ENCODE results near the gene SLC39A11. TPM values are rescaled to one million over a fixed set of nuclear protein-coding genes. Genes with fewer than 3 reads are reported as not detected.

The SLC39A11 gene
- total RNA-seq, 1 donor from 2014 or later = 5.5 TPM

- TF ChIP-seq EZH2 (IDR thresholded peaks at IDR 0.05) = no peak
- TF ChIP-seq CTCF (IDR thresholded peaks at IDR 0.05) = no peak
- no peak for TF ChIP-seq EZH2phosphoT487 (IDR thresholded peaks at IDR 0.05)
- Mint-ChIP-seq H3K4me1 (peaks cover 31% of the 10 kb centered on the region), H3K9me3 (no peaks in the 10 kb centered on the region), H3K4me3 (no peak overlapping the region), H3K27ac (peak overlapping the region; percentile 5), H3K27me3 (ENCODE audit: insufficient read depth, low read depth) (peaks cover 7% of the 10 kb centered on the region), H3K36me3 (no peaks in the 10 kb centered on the region)
- peak; percentile 16 for DNase-seq (ENCODE audit: low spot score)
- H2AFZ ChIP-seq (replicated peaks) = no peak overlapping the region
- no peak overlapping the region for H3K4me2 ChIP-seq
- H3K4me1 ChIP-seq = peaks cover 27% of the 10 kb centered on the region
- no peaks in the 10 kb centered on the region for H3K9me3 ChIP-seq (ENCODE audit: low read depth)
- H3K4me3 ChIP-seq = no peak overlapping the region
- H3K27ac ChIP-seq = no peak overlapping the region
- H3K36me3 ChIP-seq = no peaks in the 10 kb centered on the region
- H3F3A ChIP-seq (ENCODE audit: low read depth) = peaks cover 9% of the 10 kb centered on the region
- H3K79me2 ChIP-seq (ENCODE audit: low read depth) = no peaks in the 10 kb centered on the region
- no peak overlapping the region for H3K9ac ChIP-seq
- no peaks in the 10 kb centered on the region for H3K27me3 ChIP-seq
- no peaks in the 10 kb centered on the region for H4K20me1 ChIP-seq (ENCODE audit: low read depth)
Observed at GRCh38 chr17:72618001-72618509, 474.4 kb downstream of the SLC39A11 start.

- Histone ChIP-seq H3K9me3 (ENCODE audit: low read depth) (no peaks in the 10 kb centered on the region), H2AFZ (replicated peaks) (no peak overlapping the region), H4K20me1 (ENCODE audit: low read depth) (no peaks in the 10 kb centered on the region), H3K4me2 (no peak overlapping the region), H3K4me3 (no peak overlapping the region), H3F3A (ENCODE audit: low read depth) (peaks cover 9% of the 10 kb centered on the region), H3K36me3 (no peaks in the 10 kb centered on the region), H3K9ac (no peak overlapping the region), H3K4me1 (peaks cover 23% of the 10 kb centered on the region), H3K27me3 (no peaks in the 10 kb centered on the region), H3K27ac (no peak overlapping the region), H3K79me2 (ENCODE audit: low read depth) (no peaks in the 10 kb centered on the region)
- Mint-ChIP-seq H3K27me3 (ENCODE audit: insufficient read depth, low read depth) (peaks cover 7% of the 10 kb centered on the region), H3K36me3 (no peaks in the 10 kb centered on the region), H3K9me3 (no peaks in the 10 kb centered on the region), H3K4me3 (no peak overlapping the region), H3K4me1 (peaks cover 31% of the 10 kb centered on the region), H3K27ac (no peak overlapping the region)
- TF ChIP-seq EZH2phosphoT487 (IDR thresholded peaks at IDR 0.05) (no peak), CTCF (IDR thresholded peaks at IDR 0.05) (no peak), EZH2 (IDR thresholded peaks at IDR 0.05) (no peak)
- no peak for DNase-seq (ENCODE audit: low spot score)
Observed at GRCh38 chr17:72617557-72617956, 474.9 kb downstream of the SLC39A11 start.

- TF ChIP-seq EZH2phosphoT487 (IDR thresholded peaks at IDR 0.05) (no peak), EZH2 (IDR thresholded peaks at IDR 0.05) (no peak), CTCF (IDR thresholded peaks at IDR 0.05) (no peak)
- H3K4me2 ChIP-seq = no peak overlapping the region
- H3K9me3 Mint-ChIP-seq = no peaks in the 10 kb centered on the region
- peaks cover 9% of the 10 kb centered on the region for H3F3A ChIP-seq (ENCODE audit: low read depth)
- no peaks in the 10 kb centered on the region for H3K36me3 ChIP-seq
- H3K27me3 Mint-ChIP-seq (ENCODE audit: insufficient read depth, low read depth) = peaks cover 10% of the 10 kb centered on the region
- no peak overlapping the region for H2AFZ ChIP-seq (replicated peaks)
- H4K20me1 ChIP-seq (ENCODE audit: low read depth) = no peaks in the 10 kb centered on the region
- peak; percentile 44 for DNase-seq (ENCODE audit: low spot score)
- no peaks in the 10 kb centered on the region for H3K9me3 ChIP-seq (ENCODE audit: low read depth)
- no peak overlapping the region for H3K9ac ChIP-seq
- peak overlapping the region; percentile 89 for H3K27ac Mint-ChIP-seq
- no peaks in the 10 kb centered on the region for H3K79me2 ChIP-seq (ENCODE audit: low read depth)
- H3K4me3 ChIP-seq = no peak overlapping the region
- no peak overlapping the region for H3K27ac ChIP-seq
- peaks cover 23% of the 10 kb centered on the region for H3K4me1 ChIP-seq
- no peaks in the 10 kb centered on the region for H3K36me3 Mint-ChIP-seq
- peaks cover 31% of the 10 kb centered on the region for H3K4me1 Mint-ChIP-seq
- no peaks in the 10 kb centered on the region for H3K27me3 ChIP-seq
- H3K4me3 Mint-ChIP-seq = no peak overlapping the region
Observed at GRCh38 chr17:72616447-72616846, 476.0 kb downstream of the SLC39A11 start.
